Stimulated activated CD4-positive, alpha-beta T cell treated with anti-CD3 and anti-CD28 coated beads, Interleukin-2, amount 100 ng/mL, for 4 hours (primary cell): Measurements from ENCODE around the gene SYNM.
"Not testable (repeated sequence)": the region's sequence is repeated elsewhere in the genome, so short reads cannot be mapped to it uniquely, and the experiment has no call there.

Source experiments
- DNase-seq: peaks from one replicate; pipeline ENCODE4 v3.0.0-alpha.2; 2020; ENCODE audit warnings: low read depth

Gene SYNM

GRCh38 chr15:99105514-99106341, 848 bp downstream of the SYNM start:
- no peak for DNase-seq

- no peak for DNase-seq
These were observed 1.7 kb downstream of the SYNM start for GRCh38 chr15:99106417-99107220.

GRCh38 chr15:99108993-99109392, 4.1 kb downstream of the SYNM start:
- no peak for DNase-seq

- DNase-seq: no peak
These were observed 4.7 kb downstream of the SYNM start for GRCh38 chr15:99109555-99110021.

GRCh38 chr15:99110093-99110492, 5.2 kb downstream of the SYNM start:
- no peak for DNase-seq

- DNase-seq: no peak
These were observed 5.9 kb downstream of the SYNM start for GRCh38 chr15:99110581-99111320.

GRCh38 chr15:99111641-99112040, 6.8 kb downstream of the SYNM start:
- not testable (repeated sequence) for DNase-seq

GRCh38 chr15:99113547-99114271, 8.8 kb downstream of the SYNM start:
- DNase-seq: no peak

GRCh38 chr15:99114511-99115299, 9.8 kb downstream of the SYNM start:
- DNase-seq: no peak

GRCh38 chr15:99115300-99116215, 10.7 kb downstream of the SYNM start:
- no peak for DNase-seq

GRCh38 chr15:99117111-99117510, 12.2 kb downstream of the SYNM start:
- DNase-seq: no peak

GRCh38 chr15:99117563-99118257, 12.8 kb downstream of the SYNM start:
- DNase-seq: no peak

- DNase-seq: no peak
These were observed 13.4 kb downstream of the SYNM start for GRCh38 chr15:99118258-99118632.

GRCh38 chr15:99118801-99119546, 14.1 kb downstream of the SYNM start:
- no peak for DNase-seq

GRCh38 chr15:99120050-99120777, 15.3 kb downstream of the SYNM start:
- DNase-seq: no peak

GRCh38 chr15:99121207-99121606, 16.3 kb downstream of the SYNM start:
- DNase-seq: no peak

GRCh38 chr15:99121691-99122410, 17.0 kb downstream of the SYNM start:
- DNase-seq: no peak
